Endodermal cell (in vitro differentiated cells): ENCODE data around the gene C1orf21. TPM values are rescaled to one million over a fixed set of nuclear protein-coding genes. Genes with fewer than 3 reads are reported as not detected.

Source experiments
- DNase-seq: peaks from one replicate; pipeline ENCODE4 v3.0.0-alpha.2; 2017
- H3K27ac ChIP-seq: 2 replicates; pipeline ENCODE4 v1.5.1; 2013; ENCODE audit warnings: mild to moderate bottlenecking, low read depth, low read length, moderate library complexity
- H3K27me3 ChIP-seq: 2 replicates; pipeline ENCODE4 v1.6.1; 2013; ENCODE audit warnings: mild to moderate bottlenecking, low read length, moderate library complexity; ENCODE audit not compliant: insufficient read depth, control insufficient read depth, poor library complexity, severe bottlenecking
- H3K36me3 ChIP-seq: 2 replicates; pipeline ENCODE4 v1.7.0; 2013; ENCODE audit warnings: mild to moderate bottlenecking, low read length, moderate library complexity; ENCODE audit not compliant: control insufficient read depth, insufficient read depth
- H3K4me1 ChIP-seq: one replicate; pipeline ENCODE4 v1.7.0; 2013; ENCODE audit warnings: low read length; ENCODE audit not compliant: control insufficient read depth, insufficient read depth
- H3K4me3 ChIP-seq: 2 replicates; pipeline ENCODE4 v1.5.1; 2013; ENCODE audit warnings: mild to moderate bottlenecking, low read length, moderate library complexity
- H3K9ac ChIP-seq: 2 replicates; pipeline ENCODE4 v1.6.1; 2013; ENCODE audit warnings: mild to moderate bottlenecking, low read length, moderate library complexity; ENCODE audit not compliant: poor library complexity, severe bottlenecking; ENCODE audit errors: extremely low read depth
- H3K9me3 ChIP-seq: 2 replicates; pipeline ENCODE4 v1.6.1; 2013; ENCODE audit warnings: mild to moderate bottlenecking, low read length, moderate library complexity; ENCODE audit not compliant: control insufficient read depth
- H3K27ac Mint-ChIP-seq: 2 replicates; pipeline ENCODE4 v1.8.0; 2020; ENCODE audit warnings: mixed read lengths
- H3K27me3 Mint-ChIP-seq: 2 replicates; pipeline ENCODE4 v1.8.0; 2021; ENCODE audit warnings: mild to moderate bottlenecking, mixed read lengths; ENCODE audit not compliant: insufficient read depth
- H3K36me3 Mint-ChIP-seq: 2 replicates; pipeline ENCODE4 v1.8.0; 2020; ENCODE audit warnings: low read depth, mixed read lengths
- H3K4me1 Mint-ChIP-seq: 2 replicates; pipeline ENCODE4 v1.8.0; 2020; ENCODE audit warnings: mixed read lengths
- H3K4me3 Mint-ChIP-seq: 2 replicates; pipeline ENCODE4 v1.8.0; 2020; ENCODE audit warnings: mild to moderate bottlenecking, moderate library complexity, mixed read lengths
- H3K9me3 Mint-ChIP-seq: 2 replicates; pipeline ENCODE4 v1.8.0; 2020; ENCODE audit warnings: mild to moderate bottlenecking, mixed read lengths
- CTCF ChIP-seq: fragments of 200-600 bp; sonication (generic); conservative IDR thresholded peaks from 2 replicates; pipeline ENCODE4 v1.5.0; 2021; ENCODE audit warnings: antibody characterized with exemption, mild to moderate bottlenecking
- WGBS, 2 experiments: methylation state at CpG; one replicate each; pipeline versions ENCODE4 v1.1.5 to v1.1.7; 2013; ENCODE audit warnings: missing lambda C conversion rate in 2 of 2, mixed read lengths in 1 of 2; ENCODE audit not compliant: insufficient coverage in 1 of 2, insufficient read length in 1 of 2; 5-methylcytosine and 5-hydroxymethylcytosine counted together
- total RNA-seq, 2 donors: library from RNA; stranded (reverse); fragmentation: NEBNext Ultra II Directional in 1 of 2; extraction: Animal tissue kit (Norgen Biotek cat#: 25700) in 1 of 2; gene quantifications; 2 replicates in 1 of 2; 3 replicates in 1 of 2; pipeline ENCODE4 v1.2.1, GENCODE V29; 2021

Gene C1orf21
- total RNA-seq, 2 donors from 2014 or later: 9.1 to 10.2 TPM

GRCh38 chr1:184366997-184367396 lies 19.8 kb upstream of the C1orf21 start:
- H3K27me3 ChIP-seq: no peaks in the 10 kb centered on the region
- peaks cover 6% of the 10 kb centered on the region for H3K4me1 Mint-ChIP-seq
- no peak overlapping the region for H3K9ac ChIP-seq
- no peak overlapping the region for H3K4me3 Mint-ChIP-seq
- H3K27ac ChIP-seq: no peak overlapping the region
- H3K9me3 Mint-ChIP-seq: no peaks in the 10 kb centered on the region
- TF ChIP-seq CTCF: no peak
- WGBS, 2 experiments: 91 to 93% methylated on average over 10 to 11 of the region's 11 CpGs
- no peak for DNase-seq
- H3K27me3 Mint-ChIP-seq: peaks cover 48% of the 10 kb centered on the region
- H3K36me3 ChIP-seq: no peaks in the 10 kb centered on the region
- H3K4me3 ChIP-seq: no peak overlapping the region
- H3K9me3 ChIP-seq: no peaks in the 10 kb centered on the region
- no peaks in the 10 kb centered on the region for H3K4me1 ChIP-seq
- no peaks in the 10 kb centered on the region for H3K36me3 Mint-ChIP-seq
- no peak overlapping the region for H3K27ac Mint-ChIP-seq

GRCh38 chr1:184367427-184368038 lies 19.3 kb upstream of the C1orf21 start:
- Mint-ChIP-seq H3K27me3 (peaks cover 48% of the 10 kb centered on the region), H3K4me3 (no peak overlapping the region), H3K9me3 (no peaks in the 10 kb centered on the region), H3K4me1 (peaks cover 6% of the 10 kb centered on the region), H3K27ac (no peak overlapping the region), H3K36me3 (no peaks in the 10 kb centered on the region)
- no peak for DNase-seq
- 89 to 100% methylated on average over 1 of the region's 1 CpG for WGBS, 2 experiments
- Histone ChIP-seq H3K36me3 (no peaks in the 10 kb centered on the region), H3K9ac (no peak overlapping the region), H3K4me1 (no peaks in the 10 kb centered on the region), H3K4me3 (no peak overlapping the region), H3K9me3 (no peaks in the 10 kb centered on the region), H3K27ac (no peak overlapping the region), H3K27me3 (no peaks in the 10 kb centered on the region)
- TF ChIP-seq CTCF: no peak

- Mint-ChIP-seq H3K27ac (no peak overlapping the region), H3K9me3 (no peaks in the 10 kb centered on the region), H3K4me3 (no peak overlapping the region), H3K4me1 (peaks cover 6% of the 10 kb centered on the region), H3K27me3 (peaks cover 50% of the 10 kb centered on the region), H3K36me3 (no peaks in the 10 kb centered on the region)
- TF ChIP-seq CTCF: no peak
- no peak overlapping the region for H3K27ac ChIP-seq
- no peaks in the 10 kb centered on the region for H3K4me1 ChIP-seq
- no peaks in the 10 kb centered on the region for H3K36me3 ChIP-seq
- no peak for DNase-seq
- no peaks in the 10 kb centered on the region for H3K9me3 ChIP-seq
- H3K27me3 ChIP-seq: no peaks in the 10 kb centered on the region
- H3K9ac ChIP-seq: no peak overlapping the region
- 94 to 100% methylated on average over 1 to 2 of the region's 2 CpGs for WGBS, 2 experiments
- no peak overlapping the region for H3K4me3 ChIP-seq
Observed at GRCh38 chr1:184368354-184368753, 18.5 kb upstream of the C1orf21 start.
